HEK293 (cell line): ENCODE results near the gene GCLM.

ENCODE experiments used
- CTCF ChIA-PET: fragments of 350-600 bp; formaldehyde crosslinking; extraction: SDS; loops from one replicate; lab custom pipeline; 2021; ENCODE audit warnings: antibody characterized with exemption; lab: Yijun Ruan, JAX
- POLR2A ChIA-PET: fragments of 300-600 bp; formaldehyde crosslinking; extraction: SDS; loops from one replicate; lab custom pipeline; 2020; ENCODE audit warnings: antibody characterized with exemption, inconsistent platforms; lab: Yijun Ruan, JAX
- H3K27ac ChIP-seq: fragments of 200-500 bp; sonication (Bioruptor generic); 2 replicates; pipeline ENCODE4 v1.5.1; 2014; ENCODE audit warnings: low read depth, low read length, control low read depth, inconsistent platforms; ENCODE audit errors: extremely low read depth
- H3K36me3 ChIP-seq, 2 experiments: fragments of 200-500 bp in 1 of 2; sonication (Bioruptor generic) in 1 of 2; 1 replicate in 1 of 2; 2 replicates in 1 of 2; pipeline ENCODE4 v1.5.1; 2014 to 2017; ENCODE audit warnings: inconsistent platforms in 2 of 2, low read length in 2 of 2; ENCODE audit not compliant: control insufficient read depth in 2 of 2, insufficient read depth in 1 of 2
- H3K4me1 ChIP-seq: fragments of 200-500 bp; sonication (Bioruptor generic); 2 replicates; pipeline ENCODE4 v1.5.1; 2014; ENCODE audit warnings: mild to moderate bottlenecking, low read length, inconsistent platforms; ENCODE audit not compliant: control insufficient read depth, insufficient read depth
- H3K4me3 ChIP-seq: 2 replicates; pipeline ENCODE4 v1.5.1; 2011; ENCODE audit warnings: low read depth, mild to moderate bottlenecking, control low read depth, low read length, moderate library complexity
- H3K9me3 ChIP-seq: fragments of 200-500 bp; sonication (Bioruptor generic); 2 replicates; pipeline ENCODE4 v1.5.1; 2014; ENCODE audit warnings: low read depth, low read length, inconsistent platforms; ENCODE audit not compliant: control insufficient read depth, insufficient read depth
- GLI2 ChIP-seq: fragments of 450-650 bp; formaldehyde crosslinking; IDR thresholded peaks from 2 replicates; pipeline ENCODE4; 2017; ENCODE audit warnings: missing biosample characterization, missing genetic modification characterization, low read depth, borderline replicate concordance
- MYNN ChIP-seq: fragments of 450-650 bp; formaldehyde crosslinking; IDR thresholded peaks from 2 replicates; pipeline ENCODE4 v1.5.1; 2016; ENCODE audit warnings: missing biosample characterization, missing genetic modification characterization, borderline replicate concordance
- RBAK ChIP-seq: fragments of 450-650 bp; formaldehyde crosslinking; IDR thresholded peaks from 2 replicates; pipeline ENCODE4 v1.5.1; 2016; ENCODE audit warnings: missing biosample characterization, missing genetic modification characterization
- REST ChIP-seq: fragments of 450-650 bp; formaldehyde crosslinking; IDR thresholded peaks from 2 replicates; pipeline ENCODE4 v1.5.1; 2016; ENCODE audit warnings: missing biosample characterization, missing genetic modification characterization
- SCRT2 ChIP-seq: fragments of 450-650 bp; formaldehyde crosslinking; IDR thresholded peaks from 2 replicates; pipeline ENCODE4 v1.5.1; 2016; ENCODE audit warnings: missing biosample characterization, missing genetic modification characterization
- SP3 ChIP-seq: fragments of 450-650 bp; formaldehyde crosslinking; IDR thresholded peaks from 2 replicates; pipeline ENCODE4 v1.5.1; 2016; ENCODE audit warnings: missing biosample characterization, missing genetic modification characterization
- ZNF112 ChIP-seq: fragments of 450-650 bp; formaldehyde crosslinking; IDR thresholded peaks from 2 replicates; pipeline ENCODE4 v1.5.0; 2017; ENCODE audit warnings: missing biosample characterization, missing genetic modification characterization
- ZNF146 ChIP-seq: fragments of 450-650 bp; formaldehyde crosslinking; IDR thresholded peaks from 2 replicates; pipeline ENCODE4 v1.5.1; 2016; ENCODE audit warnings: missing biosample characterization, missing genetic modification characterization
- ZNF169 ChIP-seq: fragments of 450-650 bp; formaldehyde crosslinking; IDR thresholded peaks from 2 replicates; pipeline ENCODE4 v1.5.1; 2016; ENCODE audit warnings: missing biosample characterization, missing genetic modification characterization
- ZNF24 ChIP-seq: fragments of 450-650 bp; formaldehyde crosslinking; IDR thresholded peaks from 2 replicates; pipeline ENCODE4 v1.5.1; 2016; ENCODE audit warnings: missing biosample characterization, missing genetic modification characterization
- ZNF341 ChIP-seq: fragments of 450-650 bp; formaldehyde crosslinking; IDR thresholded peaks from 2 replicates; pipeline ENCODE4; 2016; ENCODE audit warnings: low read depth, missing biosample characterization, missing genetic modification characterization
- ZNF473 ChIP-seq: fragments of 450-650 bp; formaldehyde crosslinking; IDR thresholded peaks from 2 replicates; pipeline ENCODE4 v1.5.1; 2017; ENCODE audit warnings: missing biosample characterization, missing genetic modification characterization
- ZNF488 ChIP-seq: fragments of 450-650 bp; formaldehyde crosslinking; IDR thresholded peaks from 2 replicates; pipeline ENCODE4 v1.5.1; 2016; ENCODE audit warnings: missing biosample characterization, missing genetic modification characterization
- ZNF529 ChIP-seq: fragments of 450-650 bp; formaldehyde crosslinking; IDR thresholded peaks from 2 replicates; pipeline ENCODE4 v1.5.1; 2017; ENCODE audit warnings: missing genetic modification characterization, missing biosample characterization; ENCODE audit not compliant: insufficient replicate concordance
- ZNF555 ChIP-seq: fragments of 450-650 bp; formaldehyde crosslinking; conservative IDR thresholded peaks from 2 replicates; pipeline ENCODE4 v1.5.1; 2017; ENCODE audit warnings: missing biosample characterization, mild to moderate bottlenecking, missing genetic modification characterization, inconsistent platforms
- ZNF558 ChIP-seq: fragments of 450-650 bp; formaldehyde crosslinking; IDR thresholded peaks from 2 replicates; pipeline ENCODE4 v1.5.1; 2016; ENCODE audit warnings: missing biosample characterization, missing genetic modification characterization
- ZNF585B ChIP-seq: fragments of 450-650 bp; formaldehyde crosslinking; IDR thresholded peaks from 2 replicates; pipeline ENCODE4 v1.5.1; 2016; ENCODE audit warnings: missing biosample characterization, missing genetic modification characterization
- ZNF830 ChIP-seq: fragments of 450-650 bp; IDR thresholded peaks from 2 replicates; pipeline ENCODE4 v1.5.0; 2018; ENCODE audit warnings: missing biosample characterization, missing genetic modification characterization, low read depth, mild to moderate bottlenecking, moderate library complexity
- ZSCAN16 ChIP-seq: fragments of 450-650 bp; formaldehyde crosslinking; IDR thresholded peaks from 2 replicates; pipeline ENCODE4 v1.5.1; 2016; ENCODE audit warnings: missing biosample characterization, missing genetic modification characterization
- TF ChIP-seq, protein P1 (sequence below): fragments of 450-650 bp; formaldehyde crosslinking; IDR thresholded peaks from 2 replicates; pipeline ENCODE4 v1.5.1; 2016; ENCODE audit warnings: missing biosample characterization, missing genetic modification characterization
- TF ChIP-seq, protein P2 (sequence below): fragments of 450-650 bp; formaldehyde crosslinking; IDR thresholded peaks from 2 replicates; pipeline ENCODE4 v1.5.1; 2017; ENCODE audit warnings: missing biosample characterization, mild to moderate bottlenecking, missing genetic modification characterization, moderate library complexity

Gene GCLM

GRCh38 chr1:93899543-93900207 lies 9.6 kb downstream of the GCLM start:
- H3K27ac ChIP-seq, result no peak overlapping the region
- CTCF ChIA-PET, result interaction anchor here (0.6 kb wide), 1 partner anchor 10 kb away, joined by 3 read pairs; no protein-coding TSS in a partner anchor
- TF ChIP-seq, protein P1, sequence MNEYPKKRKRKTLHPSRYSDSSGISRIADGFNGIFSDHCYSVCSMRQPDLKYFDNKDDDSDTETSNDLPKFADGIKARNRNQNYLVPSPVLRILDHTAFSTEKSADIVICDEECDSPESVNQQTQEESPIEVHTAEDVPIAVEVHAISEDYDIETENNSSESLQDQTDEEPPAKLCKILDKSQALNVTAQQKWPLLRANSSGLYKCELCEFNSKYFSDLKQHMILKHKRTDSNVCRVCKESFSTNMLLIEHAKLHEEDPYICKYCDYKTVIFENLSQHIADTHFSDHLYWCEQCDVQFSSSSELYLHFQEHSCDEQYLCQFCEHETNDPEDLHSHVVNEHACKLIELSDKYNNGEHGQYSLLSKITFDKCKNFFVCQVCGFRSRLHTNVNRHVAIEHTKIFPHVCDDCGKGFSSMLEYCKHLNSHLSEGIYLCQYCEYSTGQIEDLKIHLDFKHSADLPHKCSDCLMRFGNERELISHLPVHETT (tag by site-specific recombination), result no peak
- TF ChIP-seq RBAK (tag by site-specific recombination), result no peak
- no peak for TF ChIP-seq ZNF558 (tag by site-specific recombination)
- TF ChIP-seq ZSCAN16 (tag by site-specific recombination), result no peak
- no peak for TF ChIP-seq SCRT2 (tag by site-specific recombination)
- TF ChIP-seq, protein P2, sequence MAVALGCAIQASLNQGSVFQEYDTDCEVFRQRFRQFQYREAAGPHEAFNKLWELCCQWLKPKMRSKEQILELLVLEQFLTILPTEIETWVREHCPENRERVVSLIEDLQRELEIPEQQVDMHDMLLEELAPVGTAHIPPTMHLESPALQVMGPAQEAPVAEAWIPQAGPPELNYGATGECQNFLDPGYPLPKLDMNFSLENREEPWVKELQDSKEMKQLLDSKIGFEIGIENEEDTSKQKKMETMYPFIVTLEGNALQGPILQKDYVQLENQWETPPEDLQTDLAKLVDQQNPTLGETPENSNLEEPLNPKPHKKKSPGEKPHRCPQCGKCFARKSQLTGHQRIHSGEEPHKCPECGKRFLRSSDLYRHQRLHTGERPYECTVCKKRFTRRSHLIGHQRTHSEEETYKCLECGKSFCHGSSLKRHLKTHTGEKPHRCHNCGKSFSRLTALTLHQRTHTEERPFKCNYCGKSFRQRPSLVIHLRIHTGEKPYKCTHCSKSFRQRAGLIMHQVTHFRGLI (tag by site-specific recombination), result no peak
- TF ChIP-seq ZNF473 (tag by site-specific recombination), result no peak
- peaks cover 8% of the 10 kb centered on the region; the same call in 1 of the 2 replicates for H3K4me1 ChIP-seq
- POLR2A ChIA-PET, result no interaction called here
- no peaks in the 10 kb centered on the region for H3K9me3 ChIP-seq
- H3K36me3 ChIP-seq, result peaks cover 16 to 38% of the 10 kb centered on the region in 2 experiments
- no peak overlapping the region for H3K4me3 ChIP-seq

- H3K27ac ChIP-seq, result no peak overlapping the region
- CTCF ChIA-PET, result interaction anchor here (0.9 kb wide), 1 partner anchor 21 kb away, joined by 4 read pairs; the partner anchor contains the start of gene GCLM
- no peak overlapping the region for H3K4me3 ChIP-seq
- POLR2A ChIA-PET, result no interaction called here
- H3K36me3 ChIP-seq, result peaks cover 3 to 34% of the 10 kb centered on the region in 2 experiments
- H3K9me3 ChIP-seq, result no peaks in the 10 kb centered on the region
- TF ChIP-seq ZNF169 (tag by site-specific recombination), result no peak
- TF ChIP-seq ZNF830 (tag by site-specific recombination), result no peak
- no peak for TF ChIP-seq ZNF529 (tag by site-specific recombination)
- TF ChIP-seq ZNF341, result no peak
- no peak for TF ChIP-seq SP3
- TF ChIP-seq GLI2 (tag by site-specific recombination), result no peak
- TF ChIP-seq ZNF24 (tag by site-specific recombination), result no peak
- TF ChIP-seq ZNF555, result no peak
- no peak for TF ChIP-seq ZNF112
- no peak for TF ChIP-seq REST
- TF ChIP-seq ZNF585B (tag by site-specific recombination), result no peak
- no peak for TF ChIP-seq ZNF488 (tag by site-specific recombination)
- no peak for TF ChIP-seq ZNF146 (tag by site-specific recombination)
- TF ChIP-seq MYNN, result no peak
- TF ChIP-seq, all 188 proteins: peak for 0
- H3K4me1 ChIP-seq, result no peaks in the 10 kb centered on the region
These were observed 20.3 kb downstream of the GCLM start for GRCh38 chr1:93888900-93889299.
